ENCODE data around the gene PDHB.

The PDHB gene

GRCh38 chr3:58394339-58394738, 39.3 kb downstream of the PDHB start:
- no peak for DNase-seq

- no peak for DNase-seq
Measured at GRCh38 chr3:58392181-58392580, 41.5 kb downstream of the PDHB start.

DNA sequence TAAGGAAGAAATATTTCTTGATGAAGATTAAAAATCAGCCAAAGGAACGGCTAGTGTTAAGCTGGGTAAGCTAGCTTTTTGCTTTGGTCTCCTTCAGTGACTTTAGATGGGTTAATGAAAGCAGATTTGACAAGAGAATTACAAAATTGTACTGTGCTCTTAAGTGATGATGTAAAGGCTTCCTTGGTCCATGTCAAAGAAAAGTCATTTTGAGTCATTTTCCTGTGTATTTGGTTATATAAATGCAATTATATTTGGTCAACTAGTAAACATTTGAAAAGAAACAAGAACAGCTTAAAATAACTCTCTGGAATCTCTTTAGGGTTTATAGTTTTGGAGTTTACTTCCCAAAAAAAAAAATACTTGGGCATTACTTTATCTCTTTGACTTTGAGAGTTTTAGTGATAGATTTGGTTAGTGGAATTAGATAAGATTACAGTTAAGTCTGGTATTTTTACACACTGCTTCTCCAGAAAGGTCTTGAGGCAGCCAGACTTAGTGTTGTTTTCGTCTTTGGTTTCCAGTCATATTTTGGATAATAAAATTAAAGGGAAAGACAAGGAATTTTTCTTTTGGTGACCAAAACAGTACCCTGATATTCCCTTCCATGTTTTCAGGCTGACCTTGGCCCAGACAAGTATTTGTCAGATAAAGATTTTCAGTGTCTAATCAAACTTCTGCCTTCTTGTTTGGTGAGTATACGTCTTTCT, 42.3 kb downstream of the PDHB start:
- DNase-seq, result no peak

DNA sequence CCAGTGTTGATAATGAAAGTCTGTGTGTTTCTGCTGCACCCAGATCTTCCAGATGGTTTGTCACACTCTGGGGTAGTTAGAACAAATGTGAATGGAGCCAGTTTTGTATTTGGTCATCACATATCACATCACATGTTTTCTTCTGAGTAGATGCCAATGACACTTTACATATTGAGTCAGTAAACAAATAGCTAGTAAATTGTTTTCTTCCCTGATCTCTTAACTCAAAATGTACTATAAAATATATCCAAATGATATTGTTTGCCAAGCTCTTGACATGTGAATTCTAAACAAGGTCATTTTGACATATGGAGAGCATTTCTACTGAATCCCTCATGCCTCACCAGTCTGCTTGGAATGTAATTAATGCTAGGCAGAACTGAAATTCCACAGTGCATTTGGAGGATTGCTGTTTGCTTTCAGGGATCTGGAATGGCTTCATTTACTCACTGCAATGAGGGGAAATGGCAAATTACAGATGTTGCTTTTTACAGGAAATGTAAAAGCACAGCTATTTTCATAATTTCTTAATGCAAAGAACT, 45.0 kb downstream of the PDHB start:
- DNase-seq, result no peak

DNA sequence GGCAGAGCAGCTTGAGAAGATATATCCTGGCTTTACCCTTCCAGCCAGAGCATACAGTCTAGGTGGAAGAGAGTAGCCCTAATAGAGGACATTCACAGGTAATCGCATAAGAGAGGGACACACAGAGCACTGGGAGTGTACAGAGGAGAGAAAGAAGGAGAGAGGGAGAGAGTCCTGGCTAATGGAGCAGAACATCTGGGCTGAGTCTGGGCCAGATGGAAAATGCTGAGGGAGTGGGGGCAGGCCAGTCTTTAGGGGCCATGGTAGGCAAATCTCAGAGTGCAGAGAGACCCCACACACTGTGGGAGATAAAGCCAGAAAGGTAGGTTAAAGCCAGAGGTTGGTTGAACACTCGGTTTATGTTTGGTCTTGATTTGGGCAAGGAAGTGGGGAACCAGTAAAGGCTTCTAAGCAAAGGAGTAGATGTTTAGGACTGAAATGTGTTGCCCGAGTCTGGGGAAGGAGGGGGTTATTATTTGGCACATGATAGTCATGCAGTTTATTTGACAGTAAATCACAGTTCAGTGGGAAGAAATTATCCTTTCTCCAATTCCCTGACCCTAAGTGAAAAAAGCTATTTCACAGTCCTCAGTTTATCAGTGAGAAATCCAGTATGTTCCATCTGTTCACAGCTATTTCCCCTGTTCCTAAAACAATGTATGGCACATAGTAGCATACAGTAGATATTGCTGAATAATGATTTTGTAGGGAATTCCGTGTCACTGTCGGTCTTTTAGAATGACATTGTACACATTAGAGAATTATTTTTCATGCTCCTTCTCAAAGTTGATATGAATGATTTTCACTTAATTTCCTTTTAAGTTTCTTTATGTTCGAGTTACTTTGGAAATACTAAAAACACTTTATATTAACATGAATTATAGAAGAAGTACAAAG, 45.7 kb downstream of the PDHB start:
- DNase-seq, result no peak

GRCh38 chr3:58386626-58387365, 46.8 kb downstream of the PDHB start:
- no peak for DNase-seq

GRCh38 chr3:58384381-58385090, 49.1 kb downstream of the PDHB start:
- no peak for DNase-seq

- no peak for DNase-seq
Measured at GRCh38 chr3:58383904-58384303, 49.7 kb downstream of the PDHB start.

- DNase-seq, result no peak
Measured at GRCh38 chr3:58383476-58383875, 50.2 kb downstream of the PDHB start.

DNA sequence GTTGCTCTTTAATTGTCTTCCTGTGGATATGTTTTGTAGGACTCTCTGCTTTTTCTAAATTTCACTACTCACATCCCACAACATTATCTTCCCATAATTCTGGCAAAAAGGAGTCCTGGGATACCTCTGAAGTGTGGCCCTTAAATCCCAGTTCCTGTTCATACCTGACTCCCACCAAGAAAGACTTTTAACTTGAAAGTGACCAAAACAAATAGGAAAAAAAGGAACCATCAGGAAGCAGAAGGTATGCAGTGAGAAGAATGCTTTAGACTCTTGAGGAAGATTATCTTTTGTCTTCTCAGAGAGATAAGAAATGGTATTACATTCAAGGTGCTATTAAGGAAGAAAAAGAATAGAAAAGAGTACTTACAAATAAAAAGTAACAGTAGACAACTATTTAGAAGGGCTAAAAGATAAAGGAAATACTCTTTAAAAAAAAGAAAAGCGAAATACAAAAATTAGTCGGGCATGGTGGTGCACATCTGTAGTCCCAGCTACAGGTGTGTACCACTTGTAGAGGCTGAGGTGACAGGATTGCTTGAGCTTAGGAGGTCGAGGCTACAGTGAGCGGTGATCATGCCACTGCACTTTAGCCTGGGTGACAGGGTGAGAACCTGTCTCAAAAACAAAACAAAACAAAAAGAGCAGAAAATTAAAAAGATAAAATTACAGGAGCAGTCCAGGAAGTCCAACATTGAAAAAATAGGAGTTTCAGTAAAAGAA, 54.1 kb downstream of the PDHB start:
- DNase-seq, result no peak

GRCh38 chr3:58377750-58378149, 55.9 kb downstream of the PDHB start:
- DNase-seq, result no peak
